PC-9 (cell line): Measurements from ENCODE around the gene COPS2.

Source experiments
- CTCF ChIP-seq: fragments of 200-600 bp; sonication (generic); conservative IDR thresholded peaks from 2 replicates; pipeline ENCODE4 v1.6.1; 2017; ENCODE audit warnings: mixed run types, antibody characterized with exemption, mild to moderate bottlenecking, moderate library complexity
- EZH2 ChIP-seq: fragments of 200-600 bp; sonication (generic); IDR thresholded peaks from 2 replicates; pipeline ENCODE4 v1.8.0; 2017; ENCODE audit warnings: antibody characterized with exemption, low read depth

- TF ChIP-seq CTCF = no peak
- TF ChIP-seq EZH2 = no peak
These were observed 34.6 kb downstream of the COPS2 start for GRCh38 chr15:49120832-49121231.
